ENCODE results near the gene MB21D2.

GRCh38 chr3:192824313-192824712 lies 93.3 kb downstream of the MB21D2 start:
- TF ChIP-seq CTCF (IDR thresholded peaks at IDR 0.05) (no peak), EP300 (IDR thresholded peaks at IDR 0.05) (no peak), POLR2A (IDR thresholded peaks at IDR 0.05) (no peak)
